GM21390 (cell line): ENCODE measurements around the gene PGBD5.

ENCODE experiments used
- ATAC-seq: cut with Tn5 transposase; IDR thresholded peaks from one replicate; pipeline ENCODE4 v1.9.1; 2021; ENCODE audit not compliant: unreplicated experiment

Gene PGBD5

DNA sequence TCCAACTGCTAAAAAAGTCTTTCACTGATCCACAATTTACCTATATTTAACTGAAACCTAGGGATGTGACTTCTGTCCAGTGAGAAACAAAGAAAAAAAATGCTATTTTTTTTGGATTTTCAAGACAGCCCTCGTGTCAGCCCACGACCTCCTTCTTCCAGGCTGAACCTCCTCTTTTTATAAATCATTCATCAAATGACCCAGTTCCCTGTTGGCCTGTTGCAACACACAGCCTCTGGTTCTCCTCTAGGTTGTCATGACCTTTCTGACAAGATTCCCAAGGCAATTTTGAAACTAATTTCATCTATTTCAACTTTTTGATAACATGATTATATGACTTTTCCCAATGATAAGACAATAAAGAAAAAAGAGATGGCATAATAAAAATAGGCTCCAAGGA lies 74.6 kb downstream of the PGBD5 start:
- ATAC-seq: no peak

GRCh38 chr1:230350208-230350921 lies 75.8 kb downstream of the PGBD5 start:
- ATAC-seq: no peak

- ATAC-seq: no peak
Measured at GRCh38 chr1:230349020-230349393, 77.1 kb downstream of the PGBD5 start.

DNA sequence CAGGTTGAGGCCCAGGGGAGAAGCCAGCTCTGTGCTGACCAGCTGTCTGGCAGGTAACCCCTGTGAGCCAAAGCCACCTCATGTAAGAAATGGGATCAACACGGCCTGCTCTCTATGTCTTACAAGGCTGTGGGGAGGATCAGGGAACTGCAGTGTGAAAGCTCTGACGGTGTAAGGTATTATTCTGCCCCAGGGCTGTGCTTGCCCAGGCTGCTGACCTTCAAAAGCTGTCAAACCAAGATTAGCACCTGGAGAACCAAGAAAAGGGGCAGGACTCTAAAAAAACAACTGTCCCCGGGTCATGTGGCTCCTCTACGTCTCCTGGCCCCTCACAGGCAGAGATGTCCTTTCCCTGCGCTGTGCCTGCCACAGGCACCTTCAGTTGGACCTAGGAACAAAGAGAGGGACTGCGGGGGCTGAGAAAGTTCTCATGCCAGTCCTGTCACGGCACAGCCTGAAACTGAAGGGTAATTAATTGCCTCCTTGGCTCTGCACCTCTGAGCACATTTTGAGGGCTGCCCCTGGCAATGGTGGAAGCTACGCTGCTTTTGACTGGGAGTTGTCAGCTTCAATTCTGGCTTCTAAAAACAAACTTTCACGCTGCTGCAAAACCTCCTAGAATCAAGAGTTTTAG lies 77.6 kb downstream of the PGBD5 start:
- no peak for ATAC-seq

- no peak for ATAC-seq
Measured at GRCh38 chr1:230347896-230348295, 78.2 kb downstream of the PGBD5 start.

DNA sequence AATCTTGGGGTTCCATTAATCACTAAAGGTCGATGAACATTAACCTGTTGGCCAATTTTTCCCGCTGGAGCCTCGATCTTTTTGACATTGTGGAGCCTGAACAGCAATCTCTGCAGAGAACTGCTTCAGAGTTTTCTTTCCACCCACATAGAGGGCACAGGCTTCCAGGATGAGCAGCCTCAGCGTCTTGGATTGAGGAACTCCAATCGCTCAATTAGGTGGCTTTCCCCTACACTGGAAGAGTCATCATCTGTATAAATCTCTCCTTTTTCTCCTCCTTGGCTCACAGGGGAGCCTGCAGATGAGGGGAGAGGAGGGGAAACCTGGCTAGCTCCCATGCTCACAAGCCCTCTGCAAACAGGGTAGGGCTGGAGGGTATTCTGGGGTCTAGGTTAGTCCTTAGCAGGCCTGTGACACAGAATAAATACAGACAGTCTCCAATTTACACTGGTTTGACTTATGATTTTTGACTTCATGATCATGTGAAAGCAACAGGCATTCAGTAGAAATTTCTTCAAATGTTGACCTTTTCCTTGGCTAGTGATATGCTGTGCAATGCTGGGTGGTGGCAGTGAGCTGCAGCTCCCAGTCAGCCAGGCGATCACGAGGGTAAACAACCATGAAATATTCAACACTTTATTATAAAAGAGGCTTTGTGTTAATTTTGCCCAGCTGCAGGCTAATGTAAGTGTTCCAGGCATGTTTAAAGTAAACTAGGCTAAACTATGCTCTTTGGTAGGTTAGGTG lies 80.8 kb downstream of the PGBD5 start:
- no peak for ATAC-seq

- ATAC-seq: no peak
Measured at GRCh38 chr1:230342699-230343098, 83.4 kb downstream of the PGBD5 start.

- no peak for ATAC-seq
Measured at GRCh38 chr1:230342019-230342418, 84.1 kb downstream of the PGBD5 start.

- ATAC-seq: no peak
Measured at GRCh38 chr1:230341162-230341546, 85.0 kb downstream of the PGBD5 start.

DNA sequence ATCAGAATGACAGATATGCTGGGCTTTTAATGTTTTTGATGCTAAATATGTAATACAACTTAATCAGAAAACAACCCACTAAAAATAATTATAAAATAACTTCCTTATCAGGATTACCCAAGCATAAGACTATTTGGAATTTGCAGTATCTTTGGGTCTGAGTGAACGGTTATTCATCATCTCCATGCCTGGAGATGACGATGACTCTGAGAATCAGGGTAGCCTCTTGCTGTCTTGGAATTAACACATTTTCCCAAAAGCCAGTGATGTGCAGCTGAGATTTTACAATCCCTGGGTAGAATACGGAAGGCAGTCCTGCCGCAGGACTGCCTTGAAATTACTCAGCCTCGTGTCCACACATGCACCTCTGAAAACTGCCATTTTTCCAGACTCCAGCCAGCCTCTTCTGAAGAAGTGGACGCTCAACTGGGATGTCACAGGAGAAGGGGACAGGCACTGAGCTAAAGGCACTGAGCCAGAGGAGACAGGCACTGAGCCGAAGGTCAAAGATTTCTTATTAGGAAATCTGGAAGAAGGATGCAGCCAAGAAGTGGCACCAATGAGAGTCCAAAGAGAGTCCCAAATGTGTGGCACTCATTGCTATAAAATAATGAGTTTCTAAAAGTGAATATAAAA lies 85.5 kb downstream of the PGBD5 start:
- no peak for ATAC-seq

DNA sequence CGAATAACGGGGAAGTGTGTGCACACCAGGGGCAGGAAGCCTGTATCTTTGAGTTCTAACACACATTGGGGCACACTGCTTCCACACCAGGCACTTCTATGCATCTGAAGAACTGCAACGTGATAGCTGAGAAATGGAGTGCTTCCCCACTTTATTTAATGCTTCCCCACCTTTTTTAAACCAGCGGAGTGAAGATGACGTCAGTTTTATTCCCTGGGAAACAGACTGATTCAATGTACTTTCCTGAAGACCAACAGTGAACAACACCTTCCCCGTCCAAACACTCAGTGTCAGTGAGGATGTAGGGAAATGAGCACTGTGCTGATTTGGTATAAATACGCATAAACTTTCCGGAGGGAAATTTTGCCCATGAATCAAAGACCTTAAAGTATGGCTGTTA lies 87.1 kb downstream of the PGBD5 start:
- ATAC-seq: no peak

DNA sequence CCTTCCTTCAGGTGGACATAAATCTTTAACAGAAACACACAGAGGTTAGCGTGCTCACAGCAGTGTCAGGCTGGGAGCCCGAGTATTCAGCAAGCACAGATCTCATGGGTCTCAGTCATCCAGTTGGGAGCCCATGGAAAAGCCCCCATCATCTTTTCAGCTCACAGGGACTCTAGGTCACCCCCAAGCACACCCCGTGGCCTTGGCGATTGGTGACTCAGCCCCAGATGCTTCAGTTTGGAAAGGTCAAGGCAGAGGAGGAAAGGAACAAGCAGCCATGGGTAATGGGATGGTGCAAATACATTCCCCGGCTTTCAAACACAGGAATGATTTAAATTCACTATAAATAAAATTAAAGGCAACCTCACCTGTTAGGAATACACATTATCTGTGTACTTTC lies 88.9 kb downstream of the PGBD5 start:
- ATAC-seq: no peak

DNA sequence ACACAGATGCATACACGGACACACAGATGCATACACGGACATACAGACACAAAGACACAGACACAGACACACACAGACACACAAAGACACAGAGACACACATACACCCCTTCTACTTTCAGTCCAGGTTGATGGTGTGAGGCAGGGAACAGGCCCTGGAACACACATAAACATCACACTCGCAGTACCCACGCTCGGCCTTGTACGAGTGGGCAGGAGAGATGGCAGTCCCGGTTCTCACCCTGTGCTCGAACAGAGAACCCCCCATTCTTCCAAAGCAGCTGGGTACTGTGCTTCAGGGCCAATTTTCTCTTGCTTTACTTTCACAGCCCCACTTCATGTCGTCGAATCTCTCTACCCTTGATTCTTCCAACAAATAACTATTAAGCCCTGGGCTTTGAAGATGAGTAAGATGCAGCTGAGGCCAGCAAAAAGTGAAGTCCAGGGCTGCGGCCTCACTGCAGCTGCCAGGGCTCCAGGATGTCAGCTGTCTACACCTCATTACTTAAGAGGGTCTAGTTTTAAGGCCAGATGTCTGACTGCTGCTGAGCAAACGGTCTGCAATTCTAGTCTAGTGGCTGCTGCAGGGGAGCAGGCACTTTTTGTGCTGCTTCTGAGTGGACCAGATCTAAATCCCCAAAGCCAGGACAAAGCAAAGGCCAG lies 90.1 kb downstream of the PGBD5 start:
- no peak for ATAC-seq

GRCh38 chr1:230334447-230334837 lies 91.7 kb downstream of the PGBD5 start:
- ATAC-seq: no peak

DNA sequence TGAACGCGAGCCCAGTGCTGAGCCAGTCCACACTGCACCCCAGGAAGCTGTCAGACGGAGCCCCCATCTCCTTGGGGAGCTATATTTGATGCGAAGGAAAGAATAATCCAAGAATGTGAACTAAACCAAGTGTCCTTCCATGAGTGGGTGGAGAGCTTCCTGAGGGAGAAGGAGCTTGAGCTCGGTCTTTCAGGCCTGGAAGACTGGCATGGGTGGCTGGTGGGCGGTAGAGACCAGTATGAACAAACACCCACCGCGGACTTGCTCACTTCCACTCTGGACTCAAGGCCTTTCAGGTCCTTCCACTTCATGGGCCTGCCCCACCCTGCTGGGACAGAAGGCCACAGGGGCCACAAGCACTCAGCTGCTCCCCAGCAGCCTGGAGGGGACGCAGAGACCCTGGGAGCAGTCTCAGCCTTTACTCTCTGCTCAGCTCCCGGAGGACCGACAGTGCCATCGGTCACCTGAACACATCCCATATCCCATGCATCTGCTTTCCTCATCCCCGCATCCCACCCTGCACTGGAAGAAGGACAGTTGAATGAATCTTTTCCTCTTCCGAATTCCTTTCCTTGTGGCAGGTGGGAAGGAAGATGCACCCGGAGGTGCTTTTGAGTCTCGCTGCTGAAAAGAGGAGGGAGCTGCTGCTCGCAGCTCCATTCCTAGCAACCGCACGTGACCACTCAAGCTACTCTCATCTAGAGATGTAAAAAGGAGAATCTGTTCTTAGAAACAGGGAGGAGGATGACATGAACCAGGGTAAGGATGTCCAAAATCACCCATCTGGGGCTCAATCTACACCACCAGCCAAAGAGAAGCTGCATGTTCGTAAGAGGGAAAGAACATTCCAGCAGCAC lies 92.3 kb downstream of the PGBD5 start:
- no peak for ATAC-seq

DNA sequence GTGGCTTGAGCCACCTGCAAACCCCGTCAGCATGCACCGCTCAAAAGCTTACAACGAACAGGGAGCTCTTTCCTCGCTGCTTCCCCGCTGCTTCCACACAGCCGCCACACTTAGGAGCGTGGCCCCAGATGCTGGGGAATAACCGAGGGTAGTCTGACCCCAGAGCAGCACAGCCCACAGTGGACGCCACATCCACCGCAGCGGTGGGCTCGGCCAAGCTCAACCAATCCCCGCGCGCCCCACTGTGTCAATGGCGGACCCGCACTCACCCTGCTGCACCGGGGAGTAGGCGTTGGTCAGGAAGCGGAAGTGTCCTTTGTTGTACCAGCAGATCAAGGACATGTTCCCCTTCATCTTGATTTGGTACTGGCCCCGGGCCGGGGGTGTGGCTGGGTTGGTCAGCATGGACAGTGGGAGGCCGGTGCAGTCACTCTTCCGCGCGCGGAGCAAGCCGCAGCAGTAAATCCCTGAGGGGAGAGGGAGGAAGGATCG lies 93.5 kb downstream of the PGBD5 start:
- no peak for ATAC-seq

GRCh38 chr1:230332061-230332460 lies 94.1 kb downstream of the PGBD5 start:
- no peak for ATAC-seq

DNA sequence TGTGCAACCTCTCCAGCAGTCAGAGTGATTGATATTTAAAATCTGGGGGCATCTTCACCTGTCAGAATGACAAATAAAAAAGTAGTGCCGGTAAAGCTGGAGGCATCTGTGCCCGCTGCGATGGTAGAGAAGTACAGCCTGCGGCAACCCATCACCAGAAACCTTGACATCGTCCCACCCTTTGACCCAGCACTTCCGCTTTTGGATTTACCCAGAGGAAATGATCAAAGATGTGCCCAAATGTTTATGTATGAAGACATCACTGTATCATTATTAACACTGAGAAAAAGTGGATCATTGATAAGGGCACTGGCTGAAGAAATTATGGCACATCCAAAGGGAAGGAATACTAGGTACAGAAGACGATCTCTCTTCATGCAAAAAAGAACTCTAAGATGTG lies 96.0 kb downstream of the PGBD5 start:
- no peak for ATAC-seq

DNA sequence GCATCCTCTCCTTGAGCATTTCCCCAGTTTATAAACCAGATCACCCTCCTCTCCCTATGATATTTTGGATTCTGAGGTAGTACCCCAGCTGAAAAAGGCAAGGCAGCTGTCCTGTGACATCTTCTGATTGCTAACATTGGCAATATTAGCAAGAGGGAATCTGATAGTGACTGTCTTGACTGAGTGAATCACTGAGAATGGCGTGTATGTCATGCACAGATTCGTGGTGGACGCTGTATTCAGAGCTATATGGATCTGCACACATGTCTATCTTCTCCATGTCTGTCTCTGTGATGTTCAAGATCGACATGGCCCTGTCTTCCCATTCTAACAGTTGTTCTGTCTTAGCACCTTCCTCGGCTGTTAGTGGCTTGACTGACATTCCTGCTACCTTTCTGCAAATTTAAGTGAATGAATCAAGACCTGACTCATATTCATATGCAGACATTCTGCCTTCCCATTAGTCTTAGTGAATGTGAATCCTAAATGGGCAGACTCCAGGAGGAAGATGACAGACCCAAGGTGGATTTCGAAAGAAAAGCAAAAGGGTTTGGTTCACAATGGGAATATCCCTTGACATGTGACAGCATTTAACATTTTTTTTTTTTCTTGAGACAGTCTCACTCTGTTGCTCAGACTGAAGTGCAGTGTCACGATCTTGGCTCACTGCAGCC lies 97.7 kb downstream of the PGBD5 start:
- ATAC-seq: no peak

- no peak for ATAC-seq
Measured at GRCh38 chr1:230327892-230328284, 98.2 kb downstream of the PGBD5 start.
